Colonic mucosa (tissue), 4 donors: ENCODE data around the gene FLT3. TPM values are rescaled to one million over a fixed set of nuclear protein-coding genes. Genes with fewer than 3 reads are reported as not detected.
"Not testable (repeated sequence)": the region's sequence is repeated elsewhere in the genome, so short reads cannot be mapped to it uniquely, and the experiment has no call there.

ENCODE experiments used
- DNase-seq: peaks from one replicate; pipeline ENCODE4 v3.0.0-alpha.2; 2020
- H3K27ac ChIP-seq: fragments of 200-600 bp; one replicate; pipeline ENCODE4 v1.8.0; 2021
- H3K27me3 ChIP-seq: fragments of 200-600 bp; one replicate; pipeline ENCODE4 v1.8.0; 2021
- H3K36me3 ChIP-seq: fragments of 200-600 bp; one replicate; pipeline ENCODE4 v1.8.0; 2021
- H3K4me1 ChIP-seq: fragments of 200-600 bp; one replicate; pipeline ENCODE4 v1.8.0; 2021; ENCODE audit warnings: mild to moderate bottlenecking
- H3K4me3 ChIP-seq: fragments of 200-600 bp; one replicate; pipeline ENCODE4 v1.8.0; 2021
- H3K9ac ChIP-seq, 2 donors: one replicate each; pipeline ENCODE4 v1.7.0; 2013; ENCODE audit warnings: control low read depth in 2 of 2, low read depth in 2 of 2, low read length in 2 of 2
- H3K9me3 ChIP-seq: fragments of 200-600 bp; one replicate; pipeline ENCODE4 v1.8.0; 2021
- intact Hi-C: fragments of 100-400 bp; cut with DNase I; formaldehyde crosslinking; loops from one replicate; pipeline ENCODE4 v1.14.1; 2022
- total RNA-seq, 2 donors: library from RNA; stranded (reverse); fragmentation: NEBNext Ultra II Directional in 1 of 2; extraction: Animal tissue kit (Norgen Biotek cat#: 25700) in 1 of 2; gene quantifications; one replicate each; pipeline ENCODE4 v1.2.1, GENCODE V29; 2021
- TF ChIP-seq, protein P1 (sequence below): fragments of 200-600 bp; IDR thresholded peaks from one replicate; pipeline ENCODE4 v1.8.0; 2022; ENCODE audit warnings: antibody characterized with exemption, mild to moderate bottlenecking
- donor health status: healthy.
- donor health status: DM: no; HTN: no; CAD: no.
- donor health status: DM: no; HTN: no; CAD: no.

Gene FLT3
- total RNA-seq, 2 donors from 2014 or later = 0.19 TPM; not detected in 1

- intact Hi-C loops = no loop called here
- H3K27me3 ChIP-seq = no peaks in the 10 kb centered on the region
- H3K27ac ChIP-seq = no peak overlapping the region
- H3K4me1 ChIP-seq = no peaks in the 10 kb centered on the region
- TF ChIP-seq, protein P1, sequence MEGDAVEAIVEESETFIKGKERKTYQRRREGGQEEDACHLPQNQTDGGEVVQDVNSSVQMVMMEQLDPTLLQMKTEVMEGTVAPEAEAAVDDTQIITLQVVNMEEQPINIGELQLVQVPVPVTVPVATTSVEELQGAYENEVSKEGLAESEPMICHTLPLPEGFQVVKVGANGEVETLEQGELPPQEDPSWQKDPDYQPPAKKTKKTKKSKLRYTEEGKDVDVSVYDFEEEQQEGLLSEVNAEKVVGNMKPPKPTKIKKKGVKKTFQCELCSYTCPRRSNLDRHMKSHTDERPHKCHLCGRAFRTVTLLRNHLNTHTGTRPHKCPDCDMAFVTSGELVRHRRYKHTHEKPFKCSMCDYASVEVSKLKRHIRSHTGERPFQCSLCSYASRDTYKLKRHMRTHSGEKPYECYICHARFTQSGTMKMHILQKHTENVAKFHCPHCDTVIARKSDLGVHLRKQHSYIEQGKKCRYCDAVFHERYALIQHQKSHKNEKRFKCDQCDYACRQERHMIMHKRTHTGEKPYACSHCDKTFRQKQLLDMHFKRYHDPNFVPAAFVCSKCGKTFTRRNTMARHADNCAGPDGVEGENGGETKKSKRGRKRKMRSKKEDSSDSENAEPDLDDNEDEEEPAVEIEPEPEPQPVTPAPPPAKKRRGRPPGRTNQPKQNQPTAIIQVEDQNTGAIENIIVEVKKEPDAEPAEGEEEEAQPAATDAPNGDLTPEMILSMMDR = no peak
- DNase-seq = peak; percentile 59
- no peak overlapping the region for H3K9ac ChIP-seq
- no peaks in the 10 kb centered on the region for H3K9me3 ChIP-seq
- no peak overlapping the region for H3K4me3 ChIP-seq
- no peaks in the 10 kb centered on the region for H3K36me3 ChIP-seq
Measured at GRCh38 chr13:28117689-28118377, 17.5 kb upstream of the FLT3 start.

DNA sequence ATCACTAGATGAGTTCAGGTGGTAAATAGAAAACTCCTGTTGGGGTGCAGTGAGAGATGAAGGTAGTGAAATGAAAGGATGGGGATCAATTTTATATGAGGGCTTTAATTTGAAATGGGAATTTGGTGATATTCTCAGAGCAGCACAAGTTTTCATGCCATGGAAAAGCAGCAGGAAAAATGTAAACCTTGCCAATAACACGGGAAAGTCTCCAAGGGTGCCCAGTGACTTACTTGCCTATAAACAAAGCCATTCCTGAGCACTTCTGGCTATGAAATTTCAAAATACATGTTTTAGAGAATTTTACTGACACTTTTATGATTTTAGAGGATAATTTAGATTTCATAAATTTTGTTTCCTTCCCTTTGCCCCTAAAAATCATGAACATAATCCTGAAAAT, 16.4 kb upstream of the FLT3 start:
- Histone ChIP-seq H3K9me3 (no peaks in the 10 kb centered on the region), H3K36me3 (no peaks in the 10 kb centered on the region)
- intact Hi-C loops = no loop called here

DNA sequence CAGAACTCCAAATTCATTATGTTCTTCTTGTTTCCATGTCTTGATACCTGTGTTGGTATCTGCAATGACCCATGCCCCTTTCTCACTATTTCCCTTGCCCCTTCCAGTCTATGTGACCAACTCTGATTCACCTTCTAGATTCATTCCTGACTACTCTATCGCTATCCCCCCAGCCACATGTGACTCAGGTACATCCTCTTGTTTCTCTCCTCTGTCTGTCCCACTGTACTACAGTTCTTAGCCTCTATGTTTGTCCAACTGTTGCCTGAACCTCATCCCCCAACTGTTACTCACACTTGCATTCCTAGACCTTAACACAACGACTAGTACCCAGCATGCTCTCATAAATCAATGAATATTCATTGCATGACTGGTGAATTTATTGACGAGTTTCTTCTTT, 10.0 kb upstream of the FLT3 start:
- Histone ChIP-seq H3K36me3 (no peaks in the 10 kb centered on the region), H3K9me3 (no peaks in the 10 kb centered on the region), H3K27ac (no peak overlapping the region), H3K4me3 (no peak overlapping the region), H3K27me3 (no peaks in the 10 kb centered on the region), H3K4me1 (no peaks in the 10 kb centered on the region), H3K9ac (no peak overlapping the region)
- DNase-seq = no peak
- intact Hi-C loops = no loop called here
- TF ChIP-seq, protein P1 = no peak

More for the DNA sequence above, 16.4 kb upstream of the FLT3 start:
- Histone ChIP-seq H3K4me3 (no peak overlapping the region), H3K27ac (no peak overlapping the region), H3K27me3 (no peaks in the 10 kb centered on the region), H3K4me1 (no peaks in the 10 kb centered on the region), H3K9ac (no peak overlapping the region)
- TF ChIP-seq, protein P1 = no peak
- DNase-seq = no peak

GRCh38 chr13:28106976-28107375, 6.6 kb upstream of the FLT3 start:
- intact Hi-C loops = no loop called here
- H3K4me3 ChIP-seq = no peak overlapping the region
- DNase-seq = no peak
- H3K27me3 ChIP-seq = no peaks in the 10 kb centered on the region
- H3K4me1 ChIP-seq = no peaks in the 10 kb centered on the region
- no peak overlapping the region for H3K27ac ChIP-seq
- no peak overlapping the region for H3K9ac ChIP-seq
- TF ChIP-seq, protein P1 = no peak
- no peaks in the 10 kb centered on the region for H3K36me3 ChIP-seq
- no peaks in the 10 kb centered on the region for H3K9me3 ChIP-seq

DNA sequence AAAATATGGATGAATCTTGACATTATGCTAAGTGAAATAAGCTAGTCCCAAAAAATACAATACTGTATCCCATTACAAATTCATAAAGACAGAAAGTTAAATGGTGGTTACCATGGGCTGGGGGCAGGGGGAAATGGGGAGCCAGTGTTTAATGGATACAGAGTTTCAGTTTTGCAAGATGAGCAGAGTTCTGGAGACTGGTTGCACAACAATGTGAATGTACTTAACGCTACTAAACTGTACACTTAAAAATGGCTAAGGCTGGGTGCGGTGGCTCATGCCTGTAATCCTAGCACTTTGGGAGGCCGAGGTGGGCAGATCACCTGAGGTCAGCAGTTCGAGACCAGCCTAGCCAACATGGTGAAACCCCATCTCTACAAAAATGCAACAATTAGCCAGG, 1.5 kb upstream of the FLT3 start:
- H3K27ac ChIP-seq, H3K9me3 ChIP-seq, H3K4me1 ChIP-seq, H3K9ac ChIP-seq, H3K4me3 ChIP-seq, DNase-seq, intact Hi-C loops, H3K36me3 ChIP-seq: not testable (repeated sequence)
- H3K27me3 ChIP-seq = peaks cover 41% of the 10 kb centered on the region

- Histone ChIP-seq H3K27ac (no peak overlapping the region), H3K4me1 (no peaks in the 10 kb centered on the region), H3K36me3 (no peaks in the 10 kb centered on the region), H3K9me3 (no peaks in the 10 kb centered on the region), H3K9ac (no peak overlapping the region), H3K27me3 (peaks cover 41% of the 10 kb centered on the region), H3K4me3 (peak overlapping the region; percentile 30)
- intact Hi-C loops = no loop called here
- TF ChIP-seq, protein P1 = no peak
- no peak for DNase-seq
Measured at GRCh38 chr13:28099396-28100149, 803 bp downstream of the FLT3 start.
